Prostate gland (tissue), 2 donors: ENCODE measurements around the gene NR1D2. TPM values are rescaled to one million over a fixed set of nuclear protein-coding genes. Genes with fewer than 3 reads are reported as not detected.
"Not testable (repeated sequence)": the region's sequence is repeated elsewhere in the genome, so short reads cannot be mapped to it uniquely, and the experiment has no call there.

Experiments
- DNase-seq: peaks from one replicate; pipeline ENCODE4 v3.0.0-alpha.2; 2019; ENCODE audit warnings: low spot score
- H3K27ac ChIP-seq, 2 donors: fragments of 200-600 bp; sonication (generic); 2 replicates each; pipeline ENCODE4 v1.5.1; 2017 to 2019
- H3K27me3 ChIP-seq: fragments of 200-600 bp; sonication (generic); replicated peaks from 2 replicates; pipeline ENCODE4 v1.5.1; 2019; ENCODE audit not compliant: insufficient read depth
- H3K36me3 ChIP-seq, 2 donors: fragments of 200-600 bp; sonication (generic); 1 replicate in 1 of 2; 2 replicates in 1 of 2; pipeline versions ENCODE4 v1.5.1 to v1.8.1; 2017 to 2019
- H3K4me1 ChIP-seq: fragments of 200-600 bp; sonication (generic); replicated peaks from 2 replicates; pipeline ENCODE4 v1.5.1; 2019
- H3K4me3 ChIP-seq, 2 donors: fragments of 200-600 bp; sonication (generic); 2 replicates each; pipeline ENCODE4 v1.5.1; 2017 to 2019
- H3K9me3 ChIP-seq: fragments of 200-600 bp; sonication (generic); 2 replicates; pipeline ENCODE4 v1.5.1; 2017
- CTCF ChIP-seq, 4 experiments: fragments of 200-600 bp in 2 of 4; fragments of 450-650 bp in 2 of 4; sonication (generic) in 2 of 4; IDR thresholded peaks; 1 replicate in 3 of 4; 2 replicates in 1 of 4; pipeline ENCODE4 v1.5.1; 2016 to 2019; ENCODE audit warnings: antibody characterized with exemption in 4 of 4, mild to moderate bottlenecking in 2 of 4, moderate library complexity in 2 of 4
- POLR2A ChIP-seq: fragments of 450-650 bp; IDR thresholded peaks from one replicate; pipeline ENCODE4 v1.6.1; 2016; ENCODE audit warnings: antibody characterized with exemption, mild to moderate bottlenecking
- POLR2AphosphoS5 ChIP-seq: sonication (generic); formaldehyde crosslinking; IDR thresholded peaks from one replicate; pipeline ENCODE4 v1.6.1; 2017; ENCODE audit warnings: antibody characterized with exemption
- WGBS: methylation state at CpG from one replicate; pipeline ENCODE4 v1.1.5; 2018; 5-methylcytosine and 5-hydroxymethylcytosine counted together
- intact Hi-C: fragments of 100-400 bp; cut with DNase I; formaldehyde crosslinking; loops from one replicate; pipeline ENCODE4 v1.14.2; 2022
- total RNA-seq, 2 donors: library from RNA; depleted of rRNA; stranded (reverse); fragments of >200 nt; gene quantifications; one replicate each; pipeline ENCODE4 v1.1.0, GENCODE V29; 2016

The NR1D2 gene
- total RNA-seq, 2 donors from 2014 or later = 39.8 to 48.9 TPM

- no peak for DNase-seq
- no peak overlapping the region for H3K4me3 ChIP-seq
- no peaks in the 10 kb centered on the region for H3K9me3 ChIP-seq
- no peaks in the 10 kb centered on the region for H3K36me3 ChIP-seq
- H3K27ac ChIP-seq = no peak overlapping the region
- intact Hi-C loops = loop anchor here (2.0 kb wide), 1 partner anchor 237 kb away; no protein-coding TSS in a partner anchor
- H3K4me1 ChIP-seq = no peaks in the 10 kb centered on the region
- TF ChIP-seq POLR2AphosphoS5 (no peak), POLR2A (no peak), CTCF (IDR thresholded peaks at IDR 0.05) (no peak)
- H3K27me3 ChIP-seq = no peaks in the 10 kb centered on the region
- 89% methylated on average over 4 of the region's 4 CpGs for WGBS
Observed at GRCh38 chr3:24002129-24002528, 57.0 kb downstream of the NR1D2 start.

- Histone ChIP-seq H3K36me3 (no peaks in the 10 kb centered on the region), H3K27ac (no peak overlapping the region), H3K27me3 (no peaks in the 10 kb centered on the region), H3K4me3 (no peak overlapping the region), H3K9me3 (no peaks in the 10 kb centered on the region), H3K4me1 (no peaks in the 10 kb centered on the region)
- WGBS = 100% methylated on average over 3 of the region's 3 CpGs
- intact Hi-C loops = loop anchor here (2.0 kb wide), 1 partner anchor 235 kb away; no protein-coding TSS in a partner anchor
- no peak for DNase-seq
- TF ChIP-seq CTCF (IDR thresholded peaks at IDR 0.05) (no peak), POLR2A (no peak), POLR2AphosphoS5 (no peak)
Observed at GRCh38 chr3:24003466-24003865, 58.4 kb downstream of the NR1D2 start.

- TF ChIP-seq CTCF (IDR thresholded peaks at IDR 0.05) = no peak
- no peak for TF ChIP-seq POLR2AphosphoS5
- TF ChIP-seq POLR2A = no peak
- 89% methylated on average over 4 of the region's 4 CpGs for WGBS
- no peak overlapping the region for H3K4me3 ChIP-seq
- H3K4me1 ChIP-seq = no peaks in the 10 kb centered on the region
- no peak for DNase-seq
- no peak overlapping the region for H3K27ac ChIP-seq
- H3K27me3 ChIP-seq = no peaks in the 10 kb centered on the region
- no peaks in the 10 kb centered on the region for H3K9me3 ChIP-seq
- intact Hi-C loops = no loop called here
- no peaks in the 10 kb centered on the region for H3K36me3 ChIP-seq
Observed at GRCh38 chr3:24004171-24004938, 59.3 kb downstream of the NR1D2 start.

GRCh38 chr3:24005669-24006068, 60.6 kb downstream of the NR1D2 start:
- intact Hi-C loops = no loop called here
- TF ChIP-seq POLR2AphosphoS5 (no peak), POLR2A (no peak), CTCF (IDR thresholded peaks at IDR 0.05) (no peak)
- H3K4me3 ChIP-seq = no peak overlapping the region
- DNase-seq = no peak
- no peaks in the 10 kb centered on the region for H3K4me1 ChIP-seq
- H3K27ac ChIP-seq = no peak overlapping the region
- H3K27me3 ChIP-seq = no peaks in the 10 kb centered on the region
- no peaks in the 10 kb centered on the region for H3K9me3 ChIP-seq
- WGBS = 96% methylated on average over 8 of the region's 8 CpGs
- no peaks in the 10 kb centered on the region for H3K36me3 ChIP-seq

- H3K4me1 ChIP-seq, intact Hi-C loops, H3K27me3 ChIP-seq, H3K4me3 ChIP-seq, H3K36me3 ChIP-seq, H3K9me3 ChIP-seq, H3K27ac ChIP-seq, DNase-seq: not testable (repeated sequence)
- 90% methylated on average over 8 of the region's 8 CpGs for WGBS
Observed at GRCh38 chr3:24010834-24011233, 65.7 kb downstream of the NR1D2 start.
